Suprapubic skin (tissue), 4 donors: ENCODE data around the gene NTN4. TPM values are rescaled to one million over a fixed set of nuclear protein-coding genes. Genes with fewer than 3 reads are reported as not detected.

ENCODE experiments used
- DNase-seq, 2 donors: peaks; one replicate each; pipeline ENCODE4 v3.0.0-alpha.2; 2019; ENCODE audit warnings: low spot score in 2 of 2
- H3K27ac ChIP-seq: fragments of 200-600 bp; sonication (generic); one replicate; pipeline ENCODE4 v1.5.1; 2019
- H3K27me3 ChIP-seq: fragments of 200-600 bp; sonication (generic); one replicate; pipeline ENCODE4 v1.5.1; 2019
- H3K36me3 ChIP-seq: fragments of 200-600 bp; sonication (generic); one replicate; pipeline ENCODE4 v1.5.1; 2019
- H3K4me1 ChIP-seq: fragments of 200-600 bp; sonication (generic); one replicate; pipeline ENCODE4 v1.5.1; 2019
- H3K4me3 ChIP-seq: fragments of 200-600 bp; sonication (generic); one replicate; pipeline ENCODE4 v1.5.1; 2019; ENCODE audit warnings: mild to moderate bottlenecking
- H3K9me3 ChIP-seq: fragments of 200-600 bp; sonication (generic); one replicate; pipeline ENCODE4 v1.5.1; 2019
- EP300 ChIP-seq: sonication (generic); formaldehyde crosslinking; IDR thresholded peaks from one replicate; pipeline ENCODE4 v1.6.1; 2017; ENCODE audit warnings: antibody characterized with exemption
- POLR2A ChIP-seq, 2 donors: fragments of 450-650 bp; IDR thresholded peaks; one replicate each; pipeline ENCODE4 v1.6.1; 2017; ENCODE audit warnings: antibody characterized with exemption in 2 of 2, mild to moderate bottlenecking in 2 of 2, moderate library complexity in 2 of 2
- POLR2AphosphoS5 ChIP-seq, 3 donors: sonication (generic); formaldehyde crosslinking; IDR thresholded peaks; one replicate each; pipeline ENCODE4 v1.6.1; 2017; ENCODE audit warnings: antibody characterized with exemption in 3 of 3
- WGBS: methylation state at CpG from one replicate; pipeline ENCODE4 v1.1.5; 2018; 5-methylcytosine and 5-hydroxymethylcytosine counted together
- total RNA-seq, 4 donors: library from RNA; depleted of rRNA; stranded (reverse); fragments of >200 nt; gene quantifications; one replicate each; pipeline ENCODE4 v1.1.0, GENCODE V29; 2016
- TF ChIP-seq, protein P1 (sequence below), 2 donors: fragments of 200-600 bp in 1 of 2; fragments of 450-650 bp in 1 of 2; sonication (generic) in 1 of 2; IDR thresholded peaks; one replicate each; pipeline ENCODE4 v1.5.1; 2016 to 2019; ENCODE audit warnings: antibody characterized with exemption in 2 of 2, mild to moderate bottlenecking in 1 of 2, moderate library complexity in 1 of 2

NTN4 gene
- total RNA-seq, 4 donors from 2014 or later = 7.2 to 18.7 (median 13.0) TPM

DNA sequence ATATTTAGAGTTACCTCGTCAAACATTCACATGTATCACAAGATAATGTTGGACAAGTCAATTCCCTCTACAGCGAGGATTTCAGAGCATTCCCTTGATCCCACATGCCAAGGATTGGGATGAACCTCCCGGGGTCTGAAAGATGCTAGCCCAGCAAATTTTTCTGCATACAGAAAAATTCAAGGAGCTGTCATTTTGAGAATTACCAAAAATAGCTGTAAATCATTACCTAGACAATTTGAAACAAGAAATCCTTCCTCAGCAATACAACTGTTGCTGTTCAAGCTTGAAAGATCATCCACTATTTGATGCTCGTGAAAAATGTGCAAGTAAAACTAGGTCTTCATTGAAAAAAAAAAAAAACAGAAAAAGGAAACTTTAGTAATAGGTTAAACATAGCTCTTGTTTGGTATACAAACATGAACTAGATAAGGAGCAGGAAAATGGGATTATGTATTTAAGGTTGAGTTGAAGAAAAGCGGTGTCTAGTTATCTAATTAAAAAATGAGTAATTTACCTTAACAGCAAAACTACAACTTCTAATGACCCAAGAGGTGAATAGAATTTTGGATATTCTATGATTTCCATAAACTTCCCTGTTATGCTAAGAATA is 73.1 kb downstream of the NTN4 start:
- Histone ChIP-seq H3K4me3 (no peak overlapping the region), H3K27me3 (no peaks in the 10 kb centered on the region), H3K27ac (no peak overlapping the region), H3K9me3 (no peaks in the 10 kb centered on the region), H3K4me1 (peaks cover 29% of the 10 kb centered on the region), H3K36me3 (no peaks in the 10 kb centered on the region)
- DNase-seq = no peak
- TF ChIP-seq POLR2AphosphoS5 (IDR thresholded peaks at IDR 0.05) (no peak), EP300 (no peak)
- TF ChIP-seq, protein P1, sequence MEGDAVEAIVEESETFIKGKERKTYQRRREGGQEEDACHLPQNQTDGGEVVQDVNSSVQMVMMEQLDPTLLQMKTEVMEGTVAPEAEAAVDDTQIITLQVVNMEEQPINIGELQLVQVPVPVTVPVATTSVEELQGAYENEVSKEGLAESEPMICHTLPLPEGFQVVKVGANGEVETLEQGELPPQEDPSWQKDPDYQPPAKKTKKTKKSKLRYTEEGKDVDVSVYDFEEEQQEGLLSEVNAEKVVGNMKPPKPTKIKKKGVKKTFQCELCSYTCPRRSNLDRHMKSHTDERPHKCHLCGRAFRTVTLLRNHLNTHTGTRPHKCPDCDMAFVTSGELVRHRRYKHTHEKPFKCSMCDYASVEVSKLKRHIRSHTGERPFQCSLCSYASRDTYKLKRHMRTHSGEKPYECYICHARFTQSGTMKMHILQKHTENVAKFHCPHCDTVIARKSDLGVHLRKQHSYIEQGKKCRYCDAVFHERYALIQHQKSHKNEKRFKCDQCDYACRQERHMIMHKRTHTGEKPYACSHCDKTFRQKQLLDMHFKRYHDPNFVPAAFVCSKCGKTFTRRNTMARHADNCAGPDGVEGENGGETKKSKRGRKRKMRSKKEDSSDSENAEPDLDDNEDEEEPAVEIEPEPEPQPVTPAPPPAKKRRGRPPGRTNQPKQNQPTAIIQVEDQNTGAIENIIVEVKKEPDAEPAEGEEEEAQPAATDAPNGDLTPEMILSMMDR (IDR thresholded peaks at IDR 0.05) = no peak
- 86% methylated on average over 5 of the region's 5 CpGs for WGBS

DNA sequence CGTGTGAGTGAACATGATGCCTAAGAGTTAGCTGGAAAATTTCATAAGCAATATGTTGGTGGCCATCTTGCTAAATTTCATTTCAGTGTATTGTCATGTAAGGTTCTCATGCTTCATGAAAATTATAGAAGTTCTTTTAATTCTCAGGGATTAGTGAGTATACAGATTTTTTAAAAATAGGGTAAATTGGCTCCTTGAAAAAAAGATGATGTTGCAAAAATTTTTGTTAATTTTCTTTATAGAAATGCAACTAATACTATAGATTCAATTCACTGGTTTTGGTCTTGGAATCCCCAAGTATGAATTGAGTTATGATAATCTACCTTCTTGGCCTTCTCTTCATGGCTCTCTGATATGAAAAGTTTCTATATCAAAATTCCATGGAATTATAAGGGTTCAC is 75.4 kb downstream of the NTN4 start:
- no peaks in the 10 kb centered on the region for H3K27me3 ChIP-seq
- no peak for DNase-seq
- TF ChIP-seq POLR2A (IDR thresholded peaks at IDR 0.05) (no peak), EP300 (no peak), POLR2AphosphoS5 (IDR thresholded peaks at IDR 0.05) (no peak)
- TF ChIP-seq, protein P1 (IDR thresholded peaks at IDR 0.05) = no peak
- no peaks in the 10 kb centered on the region for H3K36me3 ChIP-seq
- H3K9me3 ChIP-seq = no peaks in the 10 kb centered on the region
- H3K4me3 ChIP-seq = no peak overlapping the region
- no peak overlapping the region for H3K27ac ChIP-seq
- 100% methylated on average over 1 of the region's 1 CpG for WGBS
- H3K4me1 ChIP-seq = peaks cover 12% of the 10 kb centered on the region

DNA sequence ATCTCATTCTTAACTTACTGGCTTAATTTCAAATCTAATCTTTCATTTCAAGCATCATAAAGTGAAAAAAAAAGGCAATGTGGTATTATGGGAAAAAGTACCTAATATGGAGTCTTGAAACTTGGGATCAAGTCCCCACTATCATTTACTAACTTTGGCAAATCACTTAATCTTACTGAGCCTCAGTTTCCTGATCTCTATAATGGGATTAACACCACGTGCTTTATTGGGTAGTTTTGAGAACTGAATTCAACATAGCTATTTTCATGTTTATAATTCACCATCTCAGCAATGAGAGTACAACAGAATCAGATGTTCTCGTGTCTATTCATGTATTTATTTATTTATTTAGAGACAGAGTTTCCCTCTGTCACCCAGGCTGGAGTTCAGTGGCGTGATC is 78.3 kb downstream of the NTN4 start:
- Histone ChIP-seq H3K4me3 (no peak overlapping the region), H3K4me1 (no peaks in the 10 kb centered on the region), H3K9me3 (no peaks in the 10 kb centered on the region), H3K27ac (no peak overlapping the region), H3K27me3 (no peaks in the 10 kb centered on the region), H3K36me3 (peaks cover 4% of the 10 kb centered on the region)
- WGBS = 90% methylated on average over 3 of the region's 3 CpGs
- DNase-seq = no peak
- TF ChIP-seq POLR2AphosphoS5 (IDR thresholded peaks at IDR 0.05) (no peak), POLR2A (IDR thresholded peaks at IDR 0.05) (no peak), EP300 (no peak)
- TF ChIP-seq, protein P1 (IDR thresholded peaks at IDR 0.05) = no peak

DNA sequence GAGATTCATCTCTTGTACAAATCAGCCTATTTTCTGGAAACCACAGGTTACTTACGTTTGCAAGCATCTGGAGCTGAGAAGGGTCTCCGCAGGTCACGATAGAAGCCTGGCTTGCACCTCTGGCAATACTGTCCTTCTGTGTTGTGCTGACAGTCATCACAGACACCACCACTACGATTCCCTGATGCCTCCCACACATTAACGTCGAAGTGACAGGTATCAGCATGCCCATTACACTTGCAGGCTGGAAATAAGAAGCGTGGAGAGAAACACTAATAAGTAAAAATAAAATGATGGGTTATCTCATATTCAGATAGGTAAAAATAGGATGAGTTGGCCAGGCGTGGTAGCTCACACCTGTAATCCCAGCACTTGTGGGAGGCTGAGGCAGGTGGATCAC is 80.2 kb downstream of the NTN4 start:
- Histone ChIP-seq H3K4me1 (no peaks in the 10 kb centered on the region), H3K4me3 (no peak overlapping the region), H3K36me3 (peaks cover 4% of the 10 kb centered on the region), H3K27ac (no peak overlapping the region), H3K9me3 (no peaks in the 10 kb centered on the region), H3K27me3 (no peaks in the 10 kb centered on the region)
- 85% methylated on average over 8 of the region's 8 CpGs for WGBS
- TF ChIP-seq POLR2AphosphoS5 (IDR thresholded peaks at IDR 0.05) (no peak), POLR2A (IDR thresholded peaks at IDR 0.05) (no peak), EP300 (no peak)
- TF ChIP-seq, protein P1 (IDR thresholded peaks at IDR 0.05) = no peak
- DNase-seq = no peak

DNA sequence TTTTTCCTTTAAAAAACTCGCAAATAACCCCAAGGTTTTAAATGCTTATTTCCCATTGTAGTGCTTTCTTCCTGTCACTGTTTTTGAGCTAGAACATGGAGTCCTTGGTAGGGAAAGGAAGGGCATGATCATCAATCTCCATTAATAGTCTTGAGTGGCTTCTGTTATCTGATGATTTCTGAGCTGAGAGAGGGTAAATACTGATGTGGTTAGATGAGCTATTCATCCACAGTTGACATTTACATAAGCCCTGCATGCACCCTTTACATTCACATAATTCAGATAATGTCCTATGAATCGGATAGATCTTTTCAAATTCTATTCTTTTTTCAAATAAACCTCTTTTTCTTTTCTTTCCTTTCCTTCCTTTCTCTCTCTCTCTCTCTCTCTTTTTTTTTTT is 81.4 kb downstream of the NTN4 start:
- no peak for DNase-seq
- Histone ChIP-seq H3K27ac (no peak overlapping the region), H3K27me3 (no peaks in the 10 kb centered on the region), H3K9me3 (no peaks in the 10 kb centered on the region), H3K36me3 (peaks cover 4% of the 10 kb centered on the region), H3K4me1 (no peaks in the 10 kb centered on the region), H3K4me3 (no peak overlapping the region)
- TF ChIP-seq, protein P1 (IDR thresholded peaks at IDR 0.05) = no peak
- no peak for TF ChIP-seq EP300
- TF ChIP-seq POLR2A (IDR thresholded peaks at IDR 0.05) = no peak
- no peak for TF ChIP-seq POLR2AphosphoS5 (IDR thresholded peaks at IDR 0.05)
- WGBS = 93% methylated on average over 2 of the region's 2 CpGs
